GM20000 (cell line): Measurements from ENCODE around the gene GTF3C5.

Source experiments
- DNase-seq: peaks from one replicate; pipeline ENCODE4 v3.0.0; 2012; ENCODE audit warnings: low spot score
- TF ChIP-seq, protein P1 (sequence below): IDR thresholded peaks from 2 replicates; pipeline ENCODE4 v1.5.1; 2012; ENCODE audit warnings: mild to moderate bottlenecking, control low read depth; ENCODE audit errors: extremely low read depth, missing control alignments

The GTF3C5 gene

DNA sequence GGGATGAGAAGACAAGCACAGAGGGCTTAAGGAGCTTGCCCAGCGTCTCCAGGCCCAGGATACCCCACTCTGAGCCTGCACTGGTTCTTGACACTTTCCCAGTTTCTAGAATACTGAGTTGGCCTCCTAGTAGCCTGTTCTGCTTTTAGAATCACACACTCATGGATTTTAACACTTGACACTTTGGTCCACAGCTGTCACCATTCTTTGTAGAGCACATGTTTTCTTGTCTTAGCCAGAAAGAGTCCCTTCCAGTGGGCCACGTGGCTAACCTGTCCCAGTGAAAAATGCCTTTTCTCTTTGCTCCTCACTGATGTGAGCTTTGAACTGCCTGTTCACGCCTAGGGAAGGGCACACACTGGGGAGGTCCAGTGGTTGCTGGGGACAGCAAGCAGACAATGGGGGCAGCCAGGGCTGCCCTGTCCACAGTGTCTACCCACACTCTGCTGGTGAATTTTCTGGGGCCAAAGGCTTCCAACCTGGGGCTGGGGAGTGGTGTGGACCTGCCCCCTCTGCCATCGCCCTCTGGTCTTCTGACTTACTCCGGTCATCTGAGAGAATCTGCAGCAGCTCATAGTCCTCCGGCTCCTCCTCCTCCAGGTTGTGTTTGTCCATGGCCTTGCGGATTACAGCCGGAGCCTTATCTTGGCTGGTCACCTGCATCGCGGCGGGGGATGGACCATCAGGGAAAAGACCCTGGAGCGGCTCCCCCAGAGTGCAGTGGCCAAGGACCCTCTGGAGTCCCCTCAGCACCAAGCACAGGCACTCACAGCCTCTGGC is 69.1 kb downstream of the GTF3C5 start:
- DNase-seq = no peak
- TF ChIP-seq, protein P1, sequence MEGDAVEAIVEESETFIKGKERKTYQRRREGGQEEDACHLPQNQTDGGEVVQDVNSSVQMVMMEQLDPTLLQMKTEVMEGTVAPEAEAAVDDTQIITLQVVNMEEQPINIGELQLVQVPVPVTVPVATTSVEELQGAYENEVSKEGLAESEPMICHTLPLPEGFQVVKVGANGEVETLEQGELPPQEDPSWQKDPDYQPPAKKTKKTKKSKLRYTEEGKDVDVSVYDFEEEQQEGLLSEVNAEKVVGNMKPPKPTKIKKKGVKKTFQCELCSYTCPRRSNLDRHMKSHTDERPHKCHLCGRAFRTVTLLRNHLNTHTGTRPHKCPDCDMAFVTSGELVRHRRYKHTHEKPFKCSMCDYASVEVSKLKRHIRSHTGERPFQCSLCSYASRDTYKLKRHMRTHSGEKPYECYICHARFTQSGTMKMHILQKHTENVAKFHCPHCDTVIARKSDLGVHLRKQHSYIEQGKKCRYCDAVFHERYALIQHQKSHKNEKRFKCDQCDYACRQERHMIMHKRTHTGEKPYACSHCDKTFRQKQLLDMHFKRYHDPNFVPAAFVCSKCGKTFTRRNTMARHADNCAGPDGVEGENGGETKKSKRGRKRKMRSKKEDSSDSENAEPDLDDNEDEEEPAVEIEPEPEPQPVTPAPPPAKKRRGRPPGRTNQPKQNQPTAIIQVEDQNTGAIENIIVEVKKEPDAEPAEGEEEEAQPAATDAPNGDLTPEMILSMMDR = no peak

GRCh38 chr9:133100506-133101355 is 69.9 kb downstream of the GTF3C5 start:
- TF ChIP-seq, protein P1 = no peak
- no peak for DNase-seq

GRCh38 chr9:133101356-133102189 is 70.8 kb downstream of the GTF3C5 start:
- DNase-seq = no peak

DNA sequence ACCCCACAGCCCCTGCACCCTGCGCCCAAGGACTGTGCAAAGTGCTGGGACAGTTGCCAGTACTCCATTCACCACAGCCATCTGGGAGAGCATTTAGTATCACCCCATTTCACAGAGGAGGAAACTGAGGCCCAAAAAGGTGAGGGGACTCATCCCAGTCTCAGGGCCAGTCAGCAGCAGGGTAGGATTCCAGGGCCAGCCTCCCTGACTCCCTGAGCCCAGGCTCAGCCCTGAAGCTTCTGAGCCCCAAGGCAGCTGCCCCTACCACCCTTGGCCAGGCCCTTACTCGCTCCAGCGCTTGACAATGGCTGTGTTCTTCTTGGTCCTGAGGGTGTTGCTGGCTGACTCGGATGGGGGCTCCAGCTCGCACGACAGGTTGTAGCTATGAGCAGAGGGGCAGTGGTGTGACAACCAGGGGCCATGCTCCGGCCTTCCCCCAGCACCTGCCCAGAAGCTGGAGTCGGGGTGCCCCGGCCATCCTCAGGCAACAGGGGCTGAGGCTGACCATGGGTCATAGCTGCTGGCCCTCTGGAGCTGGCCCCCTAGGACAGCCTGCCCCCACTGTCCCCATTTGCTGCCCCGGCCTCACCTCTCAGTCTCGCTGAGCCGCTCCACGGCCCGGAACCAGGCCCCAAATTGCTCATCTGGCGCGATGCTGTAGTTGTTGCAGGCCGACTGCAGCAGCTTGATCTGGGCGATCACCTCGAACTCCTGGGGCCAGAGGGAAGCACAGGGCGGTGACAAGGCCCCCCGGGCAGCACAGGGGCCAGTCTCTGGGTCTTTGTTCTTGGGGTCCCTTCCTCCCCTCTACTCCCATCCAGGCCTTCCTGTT is 71.6 kb downstream of the GTF3C5 start:
- DNase-seq = no peak
- TF ChIP-seq, protein P1 = no peak

More at GRCh38 chr9:133101356-133102189, 70.8 kb downstream of the GTF3C5 start:
- TF ChIP-seq, protein P1 = no peak

- TF ChIP-seq, protein P1 = peak; percentile 85
- DNase-seq = peak; percentile 83
Observed at GRCh38 chr9:133103183-133103986, 72.6 kb downstream of the GTF3C5 start.

- TF ChIP-seq, protein P1 = no peak
- no peak for DNase-seq
Observed at GRCh38 chr9:133103987-133104505, 73.2 kb downstream of the GTF3C5 start.
